ENCODE measurements around the gene RGS7BP. TPM values are rescaled to one million over a fixed set of nuclear protein-coding genes. Genes with fewer than 3 reads are reported as not detected.

RGS7BP gene
- total and polyA plus RNA-seq, 2 donors (not counting 1 experiment from before 2014, with no cell fraction given): under 0.01 to 0.20 TPM

DNA sequence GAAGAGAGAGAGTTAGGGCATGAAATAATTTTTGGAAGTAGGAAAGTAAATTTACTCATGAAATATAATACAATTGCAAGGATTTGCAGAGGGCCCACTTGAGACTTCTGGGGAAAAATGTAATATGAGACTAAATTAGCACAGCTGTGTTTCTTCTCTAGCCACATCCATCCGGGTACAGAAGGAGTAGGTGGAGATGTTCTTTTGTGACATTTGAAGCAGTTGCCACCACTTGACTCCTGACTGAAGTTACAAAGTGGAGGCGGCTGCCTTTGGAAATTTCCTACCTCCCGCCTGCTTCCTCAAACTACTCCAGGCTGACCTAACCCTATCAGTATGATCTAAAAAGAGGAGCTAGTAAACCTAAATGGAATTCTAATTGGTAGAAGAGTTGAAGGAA, 126.4 kb downstream of the RGS7BP start:
- Histone ChIP-seq H3K4me3 (replicated peaks in 1 of 4; ENCODE audit: control extremely low read depth in 1 of 4, insufficient read depth in 1 of 4, low read depth in 3 of 4, low read length in 4 of 4) (no peak overlapping the region), H3K79me2 (ENCODE audit: control insufficient read depth, insufficient read depth, low read length) (no peaks in the 10 kb centered on the region), H3K27me3 (ENCODE audit: control insufficient read depth, insufficient read depth, low read length) (peaks cover 4% of the 10 kb centered on the region), H3K9ac (ENCODE audit: insufficient read depth, low read length) (no peak overlapping the region), H3K4me2 (ENCODE audit: extremely low read depth, insufficient read depth, low read length) (no peak overlapping the region), H3K36me3 (ENCODE audit: control insufficient read depth, insufficient read depth, low read length) (no peaks in the 10 kb centered on the region), H3K9me3 (ENCODE audit: control insufficient read depth, insufficient read depth, low read depth, low read length) (no peaks in the 10 kb centered on the region), H3K4me1 (ENCODE audit: control insufficient read depth, extremely low read depth, insufficient read depth, low read length) (no peaks in the 10 kb centered on the region), H3K27ac (ENCODE audit: insufficient read depth, low read length) (no peak overlapping the region), H4K20me1 (ENCODE audit: control insufficient read depth, extremely low read depth, insufficient read depth, low read length) (no peaks in the 10 kb centered on the region), H2AFZ (ENCODE audit: low read length) (no peak overlapping the region)
- peak; percentile 48 to 75 for DNase-seq (ENCODE audit: low read depth in 2 of 2)
- TF ChIP-seq EZH2 (IDR thresholded peaks at IDR 0.05; ENCODE audit: low read length, missing control alignments): no peak
- TF ChIP-seq, protein P1, sequence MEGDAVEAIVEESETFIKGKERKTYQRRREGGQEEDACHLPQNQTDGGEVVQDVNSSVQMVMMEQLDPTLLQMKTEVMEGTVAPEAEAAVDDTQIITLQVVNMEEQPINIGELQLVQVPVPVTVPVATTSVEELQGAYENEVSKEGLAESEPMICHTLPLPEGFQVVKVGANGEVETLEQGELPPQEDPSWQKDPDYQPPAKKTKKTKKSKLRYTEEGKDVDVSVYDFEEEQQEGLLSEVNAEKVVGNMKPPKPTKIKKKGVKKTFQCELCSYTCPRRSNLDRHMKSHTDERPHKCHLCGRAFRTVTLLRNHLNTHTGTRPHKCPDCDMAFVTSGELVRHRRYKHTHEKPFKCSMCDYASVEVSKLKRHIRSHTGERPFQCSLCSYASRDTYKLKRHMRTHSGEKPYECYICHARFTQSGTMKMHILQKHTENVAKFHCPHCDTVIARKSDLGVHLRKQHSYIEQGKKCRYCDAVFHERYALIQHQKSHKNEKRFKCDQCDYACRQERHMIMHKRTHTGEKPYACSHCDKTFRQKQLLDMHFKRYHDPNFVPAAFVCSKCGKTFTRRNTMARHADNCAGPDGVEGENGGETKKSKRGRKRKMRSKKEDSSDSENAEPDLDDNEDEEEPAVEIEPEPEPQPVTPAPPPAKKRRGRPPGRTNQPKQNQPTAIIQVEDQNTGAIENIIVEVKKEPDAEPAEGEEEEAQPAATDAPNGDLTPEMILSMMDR (conservative IDR thresholded peaks at IDR 0.05 in 1 of 2, IDR thresholded peaks at IDR 0.05 in 1 of 2; ENCODE audit: low read depth in 1 of 2, low read length in 2 of 2): no peak

DNA sequence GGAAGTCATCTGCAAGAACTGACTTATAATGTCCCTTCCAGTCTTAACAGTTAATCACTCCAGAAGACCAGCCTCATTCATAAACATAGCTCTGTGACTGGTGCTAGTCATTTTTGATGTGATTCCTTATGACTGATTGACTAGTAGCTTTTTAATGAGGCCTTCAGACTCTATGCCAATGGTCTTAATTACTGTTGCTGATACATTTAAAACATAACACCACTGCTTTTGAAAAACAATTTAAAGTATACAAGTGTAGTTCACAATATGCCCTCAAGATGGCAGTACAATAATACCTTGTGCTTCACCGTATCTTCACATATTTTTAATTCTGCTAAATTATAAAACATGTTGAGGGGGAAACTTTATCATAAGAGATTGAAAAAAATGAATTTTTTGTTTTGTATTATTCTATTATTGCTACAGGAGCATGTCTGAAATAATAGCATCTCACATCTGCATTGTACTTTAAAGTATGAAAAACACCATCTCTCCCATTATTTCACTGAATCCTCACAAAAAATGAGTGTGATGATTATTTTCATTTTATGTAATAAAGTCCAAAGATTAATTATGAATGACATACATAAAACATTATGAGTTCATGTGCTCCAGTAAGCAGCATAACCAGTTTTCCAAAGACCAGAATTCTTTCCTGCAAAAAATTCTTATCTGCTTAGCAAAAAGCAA, 129.3 kb downstream of the RGS7BP start:
- H3K4me2 ChIP-seq (ENCODE audit: extremely low read depth, insufficient read depth, low read length): no peak overlapping the region
- no peak overlapping the region for H3K9ac ChIP-seq (ENCODE audit: insufficient read depth, low read length)
- H3K4me1 ChIP-seq (ENCODE audit: control insufficient read depth, extremely low read depth, insufficient read depth, low read length): no peaks in the 10 kb centered on the region
- TF ChIP-seq, protein P1 (conservative IDR thresholded peaks at IDR 0.05 in 1 of 2, IDR thresholded peaks at IDR 0.05 in 1 of 2; ENCODE audit: low read depth in 1 of 2, low read length in 2 of 2): peak in 1 of 2 donors; percentile 59
- no peak for TF ChIP-seq EZH2 (IDR thresholded peaks at IDR 0.05; ENCODE audit: low read length, missing control alignments)
- no peak overlapping the region for H3K4me3 ChIP-seq (replicated peaks in 1 of 4; ENCODE audit: control extremely low read depth in 1 of 4, insufficient read depth in 1 of 4, low read depth in 3 of 4, low read length in 4 of 4)
- no peaks in the 10 kb centered on the region for H3K79me2 ChIP-seq (ENCODE audit: control insufficient read depth, insufficient read depth, low read length)
- no peaks in the 10 kb centered on the region for H4K20me1 ChIP-seq (ENCODE audit: control insufficient read depth, extremely low read depth, insufficient read depth, low read length)
- no peak overlapping the region for H3K27ac ChIP-seq (ENCODE audit: insufficient read depth, low read length)
- H3K9me3 ChIP-seq (ENCODE audit: control insufficient read depth, insufficient read depth, low read depth, low read length): no peaks in the 10 kb centered on the region
- no peak overlapping the region for H2AFZ ChIP-seq (ENCODE audit: low read length)
- no peaks in the 10 kb centered on the region for H3K36me3 ChIP-seq (ENCODE audit: control insufficient read depth, insufficient read depth, low read length)
- H3K27me3 ChIP-seq (ENCODE audit: control insufficient read depth, insufficient read depth, low read length): peaks cover 4% of the 10 kb centered on the region
- DNase-seq (ENCODE audit: low read depth in 2 of 2): peak; percentile 12 to 62

DNA sequence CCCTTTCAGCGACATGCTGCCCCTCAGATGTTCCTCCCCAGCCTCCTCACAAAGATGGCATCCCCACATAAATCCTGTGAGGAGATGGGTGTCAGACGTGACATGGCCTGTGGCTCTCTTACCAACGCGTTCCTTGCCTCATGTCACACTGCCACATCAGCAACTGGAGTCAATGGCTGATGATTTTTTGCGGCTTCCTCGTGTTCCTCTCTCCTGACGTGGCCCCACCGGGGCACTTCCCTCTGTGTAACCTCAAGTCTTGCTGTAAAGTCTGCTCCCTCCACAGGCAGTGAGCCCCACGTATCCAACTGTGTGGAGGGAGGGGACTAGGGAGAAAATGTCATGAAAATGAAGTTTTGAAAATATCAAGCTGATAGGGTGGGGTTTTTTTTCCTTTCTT, 131.3 kb downstream of the RGS7BP start:
- no peak for DNase-seq (ENCODE audit: low read depth in 2 of 2)
- no peaks in the 10 kb centered on the region for H3K27me3 ChIP-seq (ENCODE audit: control insufficient read depth, insufficient read depth, low read length)
- no peak overlapping the region for H3K27ac ChIP-seq (ENCODE audit: insufficient read depth, low read length)
- H3K36me3 ChIP-seq (ENCODE audit: control insufficient read depth, insufficient read depth, low read length): no peaks in the 10 kb centered on the region
- H2AFZ ChIP-seq (ENCODE audit: low read length): no peak overlapping the region
- no peak overlapping the region for H3K9ac ChIP-seq (ENCODE audit: insufficient read depth, low read length)
- no peak overlapping the region for H3K4me2 ChIP-seq (ENCODE audit: extremely low read depth, insufficient read depth, low read length)
- TF ChIP-seq, protein P1 (conservative IDR thresholded peaks at IDR 0.05 in 1 of 2, IDR thresholded peaks at IDR 0.05 in 1 of 2; ENCODE audit: low read depth in 1 of 2, low read length in 2 of 2): no peak
- no peak for TF ChIP-seq EZH2 (IDR thresholded peaks at IDR 0.05; ENCODE audit: low read length, missing control alignments)
- no peaks in the 10 kb centered on the region for H3K4me1 ChIP-seq (ENCODE audit: control insufficient read depth, extremely low read depth, insufficient read depth, low read length)
- H4K20me1 ChIP-seq (ENCODE audit: control insufficient read depth, extremely low read depth, insufficient read depth, low read length): no peaks in the 10 kb centered on the region
- H3K4me3 ChIP-seq (replicated peaks in 1 of 4; ENCODE audit: control extremely low read depth in 1 of 4, insufficient read depth in 1 of 4, low read depth in 3 of 4, low read length in 4 of 4): no peak overlapping the region
- no peaks in the 10 kb centered on the region for H3K9me3 ChIP-seq (ENCODE audit: control insufficient read depth, insufficient read depth, low read depth, low read length)
- no peaks in the 10 kb centered on the region for H3K79me2 ChIP-seq (ENCODE audit: control insufficient read depth, insufficient read depth, low read length)

All from fibroblast of lung (primary cell).